Activated CD8-positive, alpha-beta T cell treated with anti-CD3 and anti-CD28 coated beads, Interleukin-2, amount 10 ng/mL, durations not matched to agents 7 days and 5 days (primary cell): ENCODE measurements around the gene PKD1. TPM values are rescaled to one million over a fixed set of nuclear protein-coding genes. Genes with fewer than 3 reads are reported as not detected.

Experiments used
- ATAC-seq: fragments of 150-1000 bp; cut with Tn5 transposase; one replicate; pipeline ENCODE4 v1.10.0; 2021; ENCODE audit warnings: moderate library complexity
- CTCF ChIA-PET: fragments of 350-600 bp; sonication (Branson Sonifier 250); formaldehyde crosslinking; loops from one replicate; lab custom pipeline; 2021; ENCODE audit warnings: antibody characterized with exemption; lab: Charles Lee
- POLR2A ChIA-PET: fragments of 350-600 bp; sonication (Branson Sonifier 250); formaldehyde crosslinking; loops from one replicate; lab custom pipeline; 2021; ENCODE audit warnings: antibody characterized with exemption; lab: Charles Lee
- DNase-seq: peaks from one replicate; pipeline ENCODE4 v3.0.0-alpha.2; 2020
- H3K27ac Mint-ChIP-seq: one replicate; pipeline ENCODE4 v1.8.0; 2021; ENCODE audit warnings: mild to moderate bottlenecking, mixed read lengths
- H3K27me3 Mint-ChIP-seq: one replicate; pipeline ENCODE4 v1.8.0; 2021; ENCODE audit warnings: low read depth, mixed read lengths
- H3K36me3 Mint-ChIP-seq: one replicate; pipeline ENCODE4 v1.8.0; 2021; ENCODE audit warnings: low read depth, mixed read lengths
- H3K4me1 Mint-ChIP-seq: one replicate; pipeline ENCODE4 v1.8.0; 2021; ENCODE audit warnings: low read depth, mixed read lengths
- H3K4me3 Mint-ChIP-seq: one replicate; pipeline ENCODE4 v1.8.0; 2021; ENCODE audit warnings: mild to moderate bottlenecking, mixed read lengths
- H3K9me3 Mint-ChIP-seq: one replicate; pipeline ENCODE4 v1.8.0; 2022; ENCODE audit warnings: mixed read lengths; ENCODE audit not compliant: insufficient read depth
- total RNA-seq, 2 experiments: library from RNA; stranded (reverse); gene quantifications; one replicate each; pipeline ENCODE4 v1.2.3, GENCODE V29; 2021

Gene PKD1
- total RNA-seq, 2 experiments from 2014 or later: 66.0 to 76.6 TPM

DNA sequence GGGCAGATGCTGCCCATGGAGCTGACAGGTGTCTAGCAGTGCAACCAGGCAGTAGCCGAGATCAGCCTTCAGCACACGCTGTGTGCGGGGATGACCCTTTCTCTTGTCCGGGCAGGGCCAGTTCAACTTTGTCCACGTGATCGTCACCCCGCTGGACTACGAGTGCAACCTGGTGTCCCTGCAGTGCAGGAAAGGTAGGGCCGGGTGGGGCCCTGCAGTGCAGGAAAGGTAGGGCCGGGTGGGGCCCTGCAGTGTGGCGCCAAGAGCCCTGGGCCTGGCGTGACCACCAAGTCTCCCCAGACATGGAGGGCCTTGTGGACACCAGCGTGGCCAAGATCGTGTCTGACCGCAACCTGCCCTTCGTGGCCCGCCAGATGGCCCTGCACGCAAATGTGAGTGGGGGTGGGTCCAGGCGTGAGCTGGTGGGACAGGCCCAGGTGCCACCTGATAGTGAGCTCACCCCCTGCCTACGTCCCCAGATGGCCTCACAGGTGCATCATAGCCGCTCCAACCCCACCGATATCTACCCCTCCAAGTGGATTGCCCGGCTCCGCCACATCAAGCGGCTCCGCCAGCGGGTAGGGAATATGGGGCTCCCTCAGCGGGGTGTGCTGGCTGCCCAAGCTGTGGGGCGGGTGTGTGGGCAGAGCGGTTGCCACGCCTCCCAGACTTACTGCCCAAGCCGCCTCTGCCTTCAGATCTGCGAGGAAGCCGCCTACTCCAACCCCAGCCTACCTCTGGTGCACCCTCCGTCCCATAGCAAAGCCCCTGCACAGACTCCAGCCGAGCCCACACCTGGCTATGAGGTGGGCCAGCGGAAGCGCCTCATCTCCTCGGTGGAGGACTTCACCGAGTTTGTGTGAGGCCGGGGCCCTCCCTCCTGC is 47.7 kb downstream of the PKD1 start:
- Mint-ChIP-seq H3K27ac (no peak overlapping the region), H3K36me3 (peaks cover 11% of the 10 kb centered on the region), H3K4me1 (no peaks in the 10 kb centered on the region), H3K9me3 (no peaks in the 10 kb centered on the region), H3K27me3 (no peaks in the 10 kb centered on the region), H3K4me3 (no peak overlapping the region)
- DNase-seq (no peak), ATAC-seq (no peak)
- ChIA-PET CTCF (no interaction called here), POLR2A (no interaction called here)

GRCh38 chr16:2086812-2087747 is 48.6 kb downstream of the PKD1 start:
- ChIA-PET CTCF (no interaction called here), POLR2A (no interaction called here)
- peaks cover 11% of the 10 kb centered on the region for H3K36me3 Mint-ChIP-seq
- H3K4me1 Mint-ChIP-seq: no peaks in the 10 kb centered on the region
- no peaks in the 10 kb centered on the region for H3K9me3 Mint-ChIP-seq
- no peaks in the 10 kb centered on the region for H3K27me3 Mint-ChIP-seq
- no peak overlapping the region for H3K27ac Mint-ChIP-seq
- ATAC-seq (no peak), DNase-seq (no peak)
- H3K4me3 Mint-ChIP-seq: no peak overlapping the region

GRCh38 chr16:2086106-2086742 is 49.5 kb downstream of the PKD1 start:
- CTCF ChIA-PET: no interaction called here
- Mint-ChIP-seq H3K36me3 (peaks cover 11% of the 10 kb centered on the region), H3K27ac (no peak overlapping the region), H3K27me3 (no peaks in the 10 kb centered on the region), H3K4me1 (no peaks in the 10 kb centered on the region), H3K9me3 (no peaks in the 10 kb centered on the region), H3K4me3 (no peak overlapping the region)
- POLR2A ChIA-PET: interaction anchor here (0.7 kb wide), 1 partner anchor 25 kb away, joined by 3 read pairs; no protein-coding TSS in a partner anchor
- DNase-seq: no peak
- no peak for ATAC-seq

GRCh38 chr16:2085669-2086068 is 50.0 kb downstream of the PKD1 start:
- H3K27me3 Mint-ChIP-seq: no peaks in the 10 kb centered on the region
- no peak for ATAC-seq
- no peaks in the 10 kb centered on the region for H3K9me3 Mint-ChIP-seq
- H3K4me1 Mint-ChIP-seq: no peaks in the 10 kb centered on the region
- POLR2A ChIA-PET: interaction anchor here (0.7 to 1.0 kb wide), 2 partner anchors 9 to 24 kb away, joined by 3 read pairs; no protein-coding TSS in a partner anchor
- no peak overlapping the region for H3K27ac Mint-ChIP-seq
- peaks cover 11% of the 10 kb centered on the region for H3K36me3 Mint-ChIP-seq
- DNase-seq: no peak
- H3K4me3 Mint-ChIP-seq: no peak overlapping the region
- CTCF ChIA-PET: no interaction called here

GRCh38 chr16:2084895-2085625 is 50.6 kb downstream of the PKD1 start:
- Mint-ChIP-seq H3K27ac (no peak overlapping the region), H3K36me3 (peaks cover 6% of the 10 kb centered on the region), H3K4me1 (no peaks in the 10 kb centered on the region), H3K27me3 (no peaks in the 10 kb centered on the region), H3K4me3 (no peak overlapping the region), H3K9me3 (no peaks in the 10 kb centered on the region)
- DNase-seq (no peak), ATAC-seq (no peak)
- POLR2A ChIA-PET: interaction anchor here (0.7 to 1.0 kb wide), 2 partner anchors 9 to 24 kb away, joined by 3 read pairs; no protein-coding TSS in a partner anchor
- CTCF ChIA-PET: no interaction called here

GRCh38 chr16:2083876-2084780 is 51.6 kb downstream of the PKD1 start:
- Mint-ChIP-seq H3K36me3 (peaks cover 6% of the 10 kb centered on the region), H3K27me3 (no peaks in the 10 kb centered on the region), H3K9me3 (no peaks in the 10 kb centered on the region), H3K4me3 (no peak overlapping the region), H3K27ac (no peak overlapping the region), H3K4me1 (no peaks in the 10 kb centered on the region)
- POLR2A ChIA-PET: interaction anchor here (1.0 kb wide), 1 partner anchor 8 kb away, joined by 3 read pairs; no protein-coding TSS in a partner anchor
- no peak for ATAC-seq
- CTCF ChIA-PET: no interaction called here
- DNase-seq: no peak

DNA sequence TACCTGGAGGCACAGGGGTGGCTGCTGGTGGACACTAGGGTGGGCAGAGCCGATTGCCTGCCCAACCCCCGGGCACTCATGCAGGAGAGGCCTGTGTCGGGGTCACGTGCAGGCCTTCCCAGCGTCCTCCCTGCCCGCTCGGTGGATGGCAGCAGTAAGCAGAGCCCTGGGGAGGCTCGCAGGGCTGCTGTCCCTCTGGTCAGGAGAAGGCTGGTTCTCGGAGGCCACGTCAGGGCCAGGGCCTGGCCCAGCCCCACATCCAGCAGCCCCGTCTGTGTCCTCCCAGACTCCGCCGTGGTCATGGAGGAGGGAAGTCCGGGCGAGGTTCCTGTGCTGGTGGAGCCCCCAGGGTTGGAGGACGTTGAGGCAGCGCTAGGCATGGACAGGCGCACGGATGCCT is 52.3 kb downstream of the PKD1 start:
- DNase-seq (no peak), ATAC-seq (no peak)
- Mint-ChIP-seq H3K4me3 (no peak overlapping the region), H3K4me1 (no peaks in the 10 kb centered on the region), H3K9me3 (no peaks in the 10 kb centered on the region), H3K27ac (no peak overlapping the region), H3K27me3 (no peaks in the 10 kb centered on the region), H3K36me3 (peaks cover 6% of the 10 kb centered on the region)
- ChIA-PET CTCF (interaction anchor here (1.2 kb wide), 1 partner anchor 57 kb away, joined by 3 read pairs; no protein-coding TSS in a partner anchor), POLR2A (no interaction called here)

DNA sequence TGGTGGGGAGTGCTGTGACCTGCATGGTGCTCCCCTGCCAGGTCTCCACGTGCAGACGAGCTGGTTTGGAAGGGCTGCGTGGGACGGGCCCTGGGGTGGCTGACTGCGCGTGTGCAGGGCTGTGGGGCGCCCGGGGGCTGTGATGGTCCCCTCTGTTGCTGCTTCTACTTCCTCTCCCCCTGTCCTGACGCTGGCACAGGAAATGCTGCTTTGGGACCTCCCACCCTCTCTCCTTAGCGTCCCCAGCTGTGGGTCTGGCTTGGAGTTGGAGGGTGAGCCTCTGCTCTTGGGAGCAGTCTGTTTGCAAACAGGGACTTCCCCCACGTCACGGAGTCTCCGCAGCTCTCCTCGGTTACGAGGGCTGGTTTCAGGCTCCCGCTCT is 52.7 kb downstream of the PKD1 start:
- ChIA-PET POLR2A (no interaction called here), CTCF (interaction anchor here (1.2 kb wide), 1 partner anchor 58 kb away, joined by 3 read pairs; no protein-coding TSS in a partner anchor)
- no peak for DNase-seq
- H3K4me1 Mint-ChIP-seq: no peaks in the 10 kb centered on the region
- H3K27me3 Mint-ChIP-seq: no peaks in the 10 kb centered on the region
- no peak overlapping the region for H3K4me3 Mint-ChIP-seq
- peaks cover 6% of the 10 kb centered on the region for H3K36me3 Mint-ChIP-seq
- no peaks in the 10 kb centered on the region for H3K9me3 Mint-ChIP-seq
- H3K27ac Mint-ChIP-seq: peak overlapping the region; percentile 34
- ATAC-seq: no peak

DNA sequence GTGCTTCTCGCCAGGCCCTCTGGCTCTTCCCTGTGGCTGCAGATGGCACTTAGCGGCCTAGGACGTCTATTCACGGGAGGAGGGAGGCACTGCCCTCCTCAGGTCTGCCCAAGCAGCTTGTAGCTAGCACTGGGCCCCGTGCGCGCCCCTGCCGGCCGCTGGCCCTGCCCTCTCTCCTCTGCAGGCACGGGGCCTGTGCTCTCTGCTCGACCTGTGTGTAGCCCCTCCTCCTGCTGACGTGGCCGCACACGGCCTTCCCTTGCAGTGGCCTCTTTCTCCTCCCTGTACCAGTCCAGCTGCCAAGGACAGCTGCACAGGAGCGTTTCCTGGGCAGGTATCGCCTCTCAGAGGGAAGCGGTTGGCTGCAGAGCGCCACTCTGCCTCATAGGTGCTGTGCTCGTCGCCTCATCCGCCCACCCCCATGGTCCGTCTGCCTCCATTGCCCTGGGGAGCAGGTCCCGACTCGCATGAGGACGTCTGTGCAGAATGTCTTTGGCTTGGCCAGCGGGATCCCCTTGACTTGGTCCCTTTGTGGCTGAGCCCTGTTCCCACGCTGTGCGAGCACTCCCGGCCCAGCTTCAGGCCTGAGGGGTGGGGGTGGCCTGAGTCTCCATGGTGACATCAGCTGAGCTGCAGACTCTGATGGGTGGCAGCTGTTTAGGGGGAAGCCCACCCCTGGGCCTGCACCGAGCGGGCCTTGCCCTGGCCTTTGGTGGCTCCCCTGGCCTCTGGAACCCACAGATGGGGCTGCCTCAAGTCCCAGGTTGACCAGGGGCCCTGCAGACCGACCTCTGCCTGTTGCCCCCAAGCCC is 53.3 kb downstream of the PKD1 start:
- no peaks in the 10 kb centered on the region for H3K4me1 Mint-ChIP-seq
- H3K27me3 Mint-ChIP-seq: no peaks in the 10 kb centered on the region
- DNase-seq: no peak
- no peak overlapping the region for H3K27ac Mint-ChIP-seq
- no peaks in the 10 kb centered on the region for H3K9me3 Mint-ChIP-seq
- ChIA-PET POLR2A (no interaction called here), CTCF (interaction anchor here (1.2 kb wide), 1 partner anchor 58 kb away, joined by 3 read pairs; no protein-coding TSS in a partner anchor)
- H3K36me3 Mint-ChIP-seq: peaks cover 2% of the 10 kb centered on the region
- no peak overlapping the region for H3K4me3 Mint-ChIP-seq
- no peak for ATAC-seq
